Transverse colon (tissue), 4 donors: Measurements from ENCODE around the gene TTC4. TPM values are rescaled to one million over a fixed set of nuclear protein-coding genes. Genes with fewer than 3 reads are reported as not detected.
A peak's percentile ranks its signal among the peaks of the same experiment; 100 is the strongest.

ENCODE experiments used
- DNase-seq: peaks from one replicate; pipeline ENCODE4 v3.0.0-alpha.2; 2019
- H3K27ac ChIP-seq, 4 donors: fragments of 200-600 bp; sonication (generic); 2 replicates each; pipeline ENCODE4 v1.5.1; 2016 to 2018; ENCODE audit warnings: inconsistent platforms in 4 of 4
- H3K27me3 ChIP-seq: fragments of 200-600 bp; sonication (generic); 2 replicates; pipeline ENCODE4 v1.5.1; 2017; ENCODE audit warnings: inconsistent platforms
- H3K36me3 ChIP-seq, 4 donors: fragments of 200-600 bp; sonication (generic); 2 replicates each; pipeline ENCODE4 v1.5.1; 2017 to 2019; ENCODE audit warnings: inconsistent platforms in 4 of 4
- H3K4me1 ChIP-seq, 4 donors: fragments of 200-600 bp; sonication (generic); 2 replicates each; pipeline ENCODE4 v1.5.1; 2017 to 2020; ENCODE audit warnings: inconsistent platforms in 4 of 4
- H3K4me3 ChIP-seq, 4 donors: fragments of 200-600 bp; sonication (generic); 1 replicate in 1 of 4; 2 replicates in 3 of 4; pipeline versions ENCODE4 v1.5.1 to v1.6.1; 2017 to 2019; ENCODE audit warnings: inconsistent platforms in 4 of 4
- H3K9me3 ChIP-seq, 2 donors: fragments of 200-600 bp; sonication (generic); 2 replicates each; pipeline ENCODE4 v1.5.1; 2017 to 2019; ENCODE audit warnings: inconsistent platforms in 2 of 2
- EP300 ChIP-seq: sonication (generic); formaldehyde crosslinking; IDR thresholded peaks from one replicate; pipeline ENCODE4 v1.6.1; 2017; ENCODE audit warnings: antibody characterized with exemption, low read depth
- POLR2A ChIP-seq: fragments of 450-650 bp; IDR thresholded peaks from one replicate; pipeline ENCODE4 v1.6.1; 2016; ENCODE audit warnings: antibody characterized with exemption, mild to moderate bottlenecking, moderate library complexity
- POLR2AphosphoS5 ChIP-seq, 3 donors: sonication (generic); formaldehyde crosslinking; IDR thresholded peaks; one replicate each; pipeline ENCODE4 v1.6.1; 2016; ENCODE audit warnings: antibody characterized with exemption in 3 of 3
- WGBS, 2 donors: methylation state at CpG; one replicate each; pipeline ENCODE4 v1.1.5; 2018; ENCODE audit warnings: low coverage in 1 of 2; 5-methylcytosine and 5-hydroxymethylcytosine counted together
- in situ Hi-C, 4 donors: fragments of 200-750 bp; cut with MboI; loops; one replicate each; pipeline versions ENCODE4 v1.15.0 to v1.15.1; 2017; ENCODE audit warnings: low sequenced_read_pairs in 3 of 4, low pct_ligation_motif_present in 1 of 4, low pct_unique_long_range_greater_than_20kb in 1 of 4
- intact Hi-C: fragments of 100-400 bp; cut with DNase I; formaldehyde crosslinking; loops from one replicate; pipeline ENCODE4 v1.15.1; 2023; ENCODE audit warnings: low total_unique reads
- total RNA-seq, 4 donors: library from RNA; depleted of rRNA; stranded (reverse); fragments of >200 nt; gene quantifications; one replicate each; pipeline ENCODE4 v1.1.0, GENCODE V29; 2016
- TF ChIP-seq, protein P1 (sequence below), 5 experiments: fragments of 200-600 bp in 3 of 5; fragments of 450-650 bp in 2 of 5; sonication (generic) in 3 of 5; IDR thresholded peaks; 1 replicate in 2 of 5; 2 replicates in 3 of 5; pipeline ENCODE4 v1.5.1; 2016 to 2017; ENCODE audit warnings: antibody characterized with exemption in 5 of 5, inconsistent platforms in 3 of 5, mild to moderate bottlenecking in 2 of 5, moderate library complexity in 1 of 5

The TTC4 gene
- total RNA-seq, 4 donors from 2014 or later: 1.8 to 33.7 (median 15.2) TPM

GRCh38 chr1:54671985-54672608, 43.6 kb upstream of the TTC4 start:
- peak; percentile 71 for DNase-seq
- H3K27ac ChIP-seq: no peak overlapping the region
- H3K4me3 ChIP-seq: no peak overlapping the region
- H3K4me1 ChIP-seq: no peaks in the 10 kb centered on the region
- intact Hi-C loops: loop anchor here (5.0 kb wide), 1 partner anchor 140 kb away; no protein-coding TSS in a partner anchor
- H3K27me3 ChIP-seq: no peaks in the 10 kb centered on the region
- TF ChIP-seq EP300: no peak
- TF ChIP-seq, protein P1, sequence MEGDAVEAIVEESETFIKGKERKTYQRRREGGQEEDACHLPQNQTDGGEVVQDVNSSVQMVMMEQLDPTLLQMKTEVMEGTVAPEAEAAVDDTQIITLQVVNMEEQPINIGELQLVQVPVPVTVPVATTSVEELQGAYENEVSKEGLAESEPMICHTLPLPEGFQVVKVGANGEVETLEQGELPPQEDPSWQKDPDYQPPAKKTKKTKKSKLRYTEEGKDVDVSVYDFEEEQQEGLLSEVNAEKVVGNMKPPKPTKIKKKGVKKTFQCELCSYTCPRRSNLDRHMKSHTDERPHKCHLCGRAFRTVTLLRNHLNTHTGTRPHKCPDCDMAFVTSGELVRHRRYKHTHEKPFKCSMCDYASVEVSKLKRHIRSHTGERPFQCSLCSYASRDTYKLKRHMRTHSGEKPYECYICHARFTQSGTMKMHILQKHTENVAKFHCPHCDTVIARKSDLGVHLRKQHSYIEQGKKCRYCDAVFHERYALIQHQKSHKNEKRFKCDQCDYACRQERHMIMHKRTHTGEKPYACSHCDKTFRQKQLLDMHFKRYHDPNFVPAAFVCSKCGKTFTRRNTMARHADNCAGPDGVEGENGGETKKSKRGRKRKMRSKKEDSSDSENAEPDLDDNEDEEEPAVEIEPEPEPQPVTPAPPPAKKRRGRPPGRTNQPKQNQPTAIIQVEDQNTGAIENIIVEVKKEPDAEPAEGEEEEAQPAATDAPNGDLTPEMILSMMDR (IDR thresholded peaks at IDR 0.05): peak; percentile 70 to 95 (median 91)
- TF ChIP-seq POLR2A: no peak
- no peaks in the 10 kb centered on the region for H3K36me3 ChIP-seq
- H3K9me3 ChIP-seq: no peaks in the 10 kb centered on the region
- in situ Hi-C loops: loop anchor here in 1 of 4 donors (10.0 kb wide), 1 partner anchor 133 kb away; the partner anchor contains the start of gene TTC22
- WGBS, 2 donors: 59 to 67% methylated on average over 4 to 6 of the region's 6 CpGs

- no peak for TF ChIP-seq EP300
- no peak for TF ChIP-seq POLR2AphosphoS5 (IDR thresholded peaks at IDR 0.05)
- TF ChIP-seq, protein P1 (IDR thresholded peaks at IDR 0.05): no peak
- TF ChIP-seq POLR2A: no peak
- Histone ChIP-seq H3K27ac (no peak overlapping the region), H3K9me3 (no peaks in the 10 kb centered on the region), H3K36me3 (no peaks in the 10 kb centered on the region), H3K4me3 (no peak overlapping the region), H3K27me3 (no peaks in the 10 kb centered on the region), H3K4me1 (no peaks in the 10 kb centered on the region)
- intact Hi-C loops: no loop called here
- 84% methylated on average over 17 of the region's 17 CpGs; no CpG with 5 or more reads in 1 of the 2 donors for WGBS, 2 donors
- in situ Hi-C loops: loop anchor here in 1 of 4 donors (10.0 kb wide), 1 partner anchor 126 kb away; the partner anchor contains the start of gene TTC22
- DNase-seq: no peak
These were observed 36.7 kb upstream of the TTC4 start for GRCh38 chr1:54678776-54679643.

- no peaks in the 10 kb centered on the region for H3K36me3 ChIP-seq
- intact Hi-C loops: no loop called here
- H3K4me3 ChIP-seq: no peak overlapping the region
- no peaks in the 10 kb centered on the region for H3K4me1 ChIP-seq
- DNase-seq: no peak
- in situ Hi-C loops: loop anchor here in 1 of 4 donors (10.0 kb wide), 1 partner anchor 125 kb away; the partner anchor contains the start of gene TTC22
- H3K27ac ChIP-seq: no peak overlapping the region
- H3K9me3 ChIP-seq: no peaks in the 10 kb centered on the region
- H3K27me3 ChIP-seq: no peaks in the 10 kb centered on the region
- 87% methylated on average over 7 of the region's 7 CpGs; no CpG with 5 or more reads in 1 of the 2 donors for WGBS, 2 donors
- TF ChIP-seq, protein P1 (IDR thresholded peaks at IDR 0.05): no peak
- TF ChIP-seq POLR2AphosphoS5 (IDR thresholded peaks at IDR 0.05): no peak
- TF ChIP-seq POLR2A: no peak
- no peak for TF ChIP-seq EP300
These were observed 36.0 kb upstream of the TTC4 start for GRCh38 chr1:54679706-54680105.

DNA sequence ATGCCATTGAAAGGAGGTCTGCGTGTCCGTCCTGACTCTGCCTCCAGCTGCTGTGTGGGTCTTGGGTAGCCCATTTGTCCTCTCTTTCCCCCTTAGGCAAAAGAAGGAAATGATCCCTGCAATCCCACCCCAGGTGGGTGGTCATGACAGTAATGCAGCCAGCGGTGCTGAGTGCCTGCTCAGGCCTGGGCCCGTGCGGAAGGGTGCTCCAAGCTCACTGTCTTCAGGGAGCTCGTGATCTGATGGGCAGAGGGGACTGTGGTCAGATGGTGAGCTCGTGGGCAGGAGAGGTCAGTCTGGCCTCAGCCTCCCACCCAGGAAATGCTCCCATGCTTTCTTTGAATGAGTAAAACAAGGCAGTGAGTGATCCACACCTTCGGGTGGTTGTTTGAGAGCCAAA, 35.3 kb upstream of the TTC4 start:
- in situ Hi-C loops: no loop called here
- no peak for DNase-seq
- no peaks in the 10 kb centered on the region for H3K4me1 ChIP-seq
- intact Hi-C loops: no loop called here
- H3K9me3 ChIP-seq: no peaks in the 10 kb centered on the region
- TF ChIP-seq POLR2AphosphoS5 (IDR thresholded peaks at IDR 0.05): no peak
- H3K4me3 ChIP-seq: no peak overlapping the region
- H3K36me3 ChIP-seq: no peaks in the 10 kb centered on the region
- H3K27ac ChIP-seq: no peak overlapping the region
- WGBS, 2 donors: 79% methylated on average over 8 of the region's 8 CpGs; no CpG with 5 or more reads in 1 of the 2 donors
- H3K27me3 ChIP-seq: no peaks in the 10 kb centered on the region
